HG03045 (cell line): ENCODE measurements around the gene CMSS1.

ENCODE experiments used
- ATAC-seq: cut with Tn5 transposase; IDR thresholded peaks from one replicate; pipeline ENCODE4 v1.9.1; 2021; ENCODE audit warnings: mild to moderate bottlenecking, moderate library complexity; ENCODE audit not compliant: unreplicated experiment

The CMSS1 gene

DNA sequence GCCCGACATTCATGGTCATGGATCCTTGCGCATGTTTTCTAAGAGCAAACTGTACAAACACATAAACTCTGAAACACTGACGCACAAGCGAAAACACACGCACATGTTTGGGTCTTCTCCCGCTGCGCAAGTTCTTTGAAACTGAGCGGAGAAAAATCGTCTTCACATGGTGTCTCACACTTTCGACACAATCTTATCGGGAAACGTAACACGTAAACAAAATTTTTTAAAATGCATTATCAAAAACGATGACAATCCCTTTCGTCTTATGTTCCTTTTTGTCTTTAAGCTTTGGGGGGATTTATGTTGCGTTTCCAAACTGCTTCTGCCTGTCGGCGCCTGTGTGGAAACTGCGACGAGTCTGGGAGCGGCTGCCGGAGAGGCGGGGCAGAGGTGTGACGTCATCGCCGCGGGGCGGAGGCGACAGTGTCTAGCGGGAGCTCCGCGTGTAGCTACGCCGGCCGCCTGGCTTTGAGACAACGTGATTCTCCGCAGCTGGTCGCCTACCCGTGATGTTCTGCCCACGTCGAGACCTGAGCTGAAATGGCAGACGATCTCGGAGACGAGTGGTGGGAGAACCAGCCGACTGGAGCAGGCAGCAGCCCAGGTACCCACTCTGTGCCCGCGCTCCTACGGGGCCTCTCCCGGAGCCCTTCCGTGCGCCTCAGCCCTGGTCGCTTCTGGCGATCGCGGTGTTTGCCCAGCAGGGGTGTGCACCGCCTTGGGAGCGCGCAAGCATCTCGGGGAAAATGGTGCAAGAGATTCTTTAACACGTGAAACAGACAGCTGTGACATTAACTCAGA lies at the start of gene CMSS1:
Gene CMSS1 (plus strand): TSS at position 426 of the 804 bp plus-strand sequence.
- peak; percentile 99 for ATAC-seq

DNA sequence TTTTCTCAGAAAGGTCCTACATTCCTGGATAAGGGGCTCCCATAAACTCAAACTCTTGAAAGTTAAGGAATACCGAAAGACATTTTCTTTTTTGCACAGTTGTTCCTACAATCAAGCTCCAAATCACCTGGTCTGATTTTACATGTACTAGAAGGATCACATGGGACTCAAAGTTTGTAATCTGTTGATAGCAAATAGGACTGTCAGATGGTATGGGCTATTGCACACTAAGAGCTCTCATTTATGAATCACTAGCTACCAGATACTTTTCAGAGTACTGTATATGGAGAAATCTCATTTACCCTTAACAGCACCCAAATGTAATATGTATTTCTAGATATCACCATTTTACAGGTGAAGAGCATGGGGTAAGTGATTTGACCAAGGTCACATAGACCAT lies 49.5 kb upstream of the CMSS1 start:
- no peak for ATAC-seq

GRCh38 chr3:99768808-99769501 lies 48.7 kb upstream of the CMSS1 start:
- ATAC-seq = no peak

GRCh38 chr3:99772171-99772570 lies 45.5 kb upstream of the CMSS1 start:
- no peak for ATAC-seq

DNA sequence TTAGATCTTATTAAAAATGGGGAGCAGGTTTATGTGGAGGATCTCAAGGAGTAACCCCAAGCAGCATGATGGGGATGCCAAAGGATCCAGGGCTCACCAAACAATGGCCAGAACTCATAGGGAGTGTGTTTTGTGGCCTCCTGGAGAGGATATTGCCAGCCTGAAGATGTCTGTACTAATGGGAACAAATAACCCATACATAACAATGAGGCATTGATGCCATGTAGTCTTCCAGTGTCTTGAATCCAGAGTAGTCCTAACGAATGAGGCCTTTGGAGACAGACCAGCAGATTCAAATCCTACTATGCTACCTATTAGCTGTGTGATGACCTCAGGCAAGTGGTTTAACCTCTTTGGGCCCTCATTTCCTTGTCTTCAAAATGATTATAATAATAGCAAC lies 45.0 kb upstream of the CMSS1 start:
- ATAC-seq = no peak

DNA sequence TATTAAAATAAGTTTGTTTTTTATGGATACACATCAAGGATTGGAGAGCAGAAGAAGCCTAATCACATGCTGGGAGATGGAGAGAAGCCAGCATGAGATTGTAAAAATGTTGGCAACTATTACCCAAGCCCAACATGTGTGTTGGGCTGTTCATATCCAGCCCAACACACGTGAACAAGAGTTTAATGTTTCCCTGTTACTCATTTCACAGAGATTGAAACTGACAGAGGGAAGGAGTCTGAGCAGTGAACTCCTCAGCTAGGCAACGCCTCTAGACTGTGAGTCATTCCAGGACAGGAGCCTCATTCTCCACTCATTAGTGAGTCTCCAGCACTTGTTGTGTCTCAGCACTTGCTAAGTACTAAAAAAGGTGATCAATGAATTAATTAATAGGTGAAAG lies 43.2 kb upstream of the CMSS1 start:
- ATAC-seq = peak; percentile 93

- no peak for ATAC-seq
Observed at GRCh38 chr3:99776516-99777209, 41.0 kb upstream of the CMSS1 start.

- no peak for ATAC-seq
Observed at GRCh38 chr3:99777210-99777549, 40.5 kb upstream of the CMSS1 start.

GRCh38 chr3:99777708-99778107 lies 40.0 kb upstream of the CMSS1 start:
- no peak for ATAC-seq

- ATAC-seq = no peak
Observed at GRCh38 chr3:99780749-99781148, 36.9 kb upstream of the CMSS1 start.

DNA sequence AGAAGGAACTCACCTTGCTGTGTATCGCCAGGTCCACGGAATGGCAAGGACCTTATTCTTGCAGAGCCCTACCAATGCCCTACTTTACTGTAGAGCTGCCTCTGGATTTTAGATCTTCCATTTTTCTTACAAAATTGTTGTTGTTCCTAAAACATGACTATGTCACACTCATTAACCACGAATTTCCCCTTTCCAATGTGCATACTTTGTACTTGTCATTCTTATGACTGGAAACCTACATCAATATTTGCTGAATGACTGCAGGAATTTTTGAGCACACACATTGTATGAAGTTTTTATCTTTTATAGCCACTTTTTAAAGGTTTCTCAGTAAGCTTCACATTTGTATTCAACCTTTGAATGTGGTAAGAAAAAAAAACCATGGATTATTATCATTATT lies 35.9 kb upstream of the CMSS1 start:
- no peak for ATAC-seq

DNA sequence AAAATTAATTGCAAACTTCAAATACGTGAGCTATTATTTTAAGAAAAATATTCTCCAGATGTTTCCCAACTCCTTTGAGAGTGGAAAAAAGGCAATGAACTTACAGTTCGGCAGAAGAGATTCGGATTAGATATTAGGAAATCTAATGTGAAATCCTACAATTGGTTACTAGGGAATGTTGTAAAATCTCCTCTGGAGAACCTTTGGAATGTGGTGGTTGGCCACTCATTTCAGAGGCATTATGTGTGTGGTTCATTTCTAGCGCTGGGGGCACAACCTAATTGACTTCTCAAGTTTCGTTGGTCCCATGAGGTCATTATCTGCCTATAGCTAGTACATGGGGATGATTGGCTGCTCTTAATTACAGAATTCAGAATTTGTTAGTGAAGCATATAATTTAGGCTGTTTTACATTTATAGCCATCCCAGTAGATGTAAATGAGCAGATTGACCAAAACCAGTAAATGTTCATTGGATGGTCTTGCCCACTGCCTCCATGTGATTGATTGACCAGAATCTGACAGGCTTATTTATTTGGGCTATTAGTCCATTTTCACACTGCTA lies 34.6 kb upstream of the CMSS1 start:
- ATAC-seq = no peak

GRCh38 chr3:99789011-99789721 lies 28.5 kb upstream of the CMSS1 start:
- ATAC-seq = peak; percentile 77

DNA sequence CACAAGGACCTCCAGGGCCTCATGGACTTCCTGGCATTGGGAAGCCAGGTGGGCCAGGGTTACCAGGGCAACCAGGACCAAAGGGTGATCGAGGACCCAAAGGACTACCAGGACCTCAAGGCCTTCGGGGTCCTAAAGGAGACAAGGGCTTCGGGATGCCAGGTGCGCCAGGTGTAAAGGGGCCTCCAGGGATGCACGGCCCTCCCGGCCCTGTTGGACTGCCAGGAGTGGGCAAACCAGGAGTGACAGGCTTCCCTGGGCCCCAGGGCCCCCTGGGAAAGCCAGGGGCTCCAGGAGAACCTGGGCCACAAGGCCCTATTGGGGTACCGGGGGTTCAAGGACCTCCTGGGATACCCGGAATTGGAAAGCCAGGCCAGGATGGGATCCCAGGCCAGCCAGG lies 23.2 kb upstream of the CMSS1 start:
- ATAC-seq = no peak

DNA sequence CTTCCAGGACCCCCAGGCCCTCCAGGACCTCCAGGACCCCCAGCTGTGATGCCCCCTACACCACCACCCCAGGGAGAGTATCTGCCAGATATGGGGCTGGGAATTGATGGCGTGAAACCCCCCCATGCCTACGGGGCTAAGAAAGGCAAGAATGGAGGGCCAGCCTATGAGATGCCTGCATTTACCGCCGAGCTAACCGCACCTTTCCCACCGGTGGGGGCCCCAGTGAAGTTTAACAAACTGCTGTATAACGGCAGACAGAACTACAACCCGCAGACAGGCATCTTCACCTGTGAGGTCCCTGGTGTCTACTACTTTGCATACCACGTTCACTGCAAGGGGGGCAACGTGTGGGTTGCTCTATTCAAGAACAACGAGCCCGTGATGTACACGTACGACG lies 22.1 kb upstream of the CMSS1 start:
- ATAC-seq = no peak

DNA sequence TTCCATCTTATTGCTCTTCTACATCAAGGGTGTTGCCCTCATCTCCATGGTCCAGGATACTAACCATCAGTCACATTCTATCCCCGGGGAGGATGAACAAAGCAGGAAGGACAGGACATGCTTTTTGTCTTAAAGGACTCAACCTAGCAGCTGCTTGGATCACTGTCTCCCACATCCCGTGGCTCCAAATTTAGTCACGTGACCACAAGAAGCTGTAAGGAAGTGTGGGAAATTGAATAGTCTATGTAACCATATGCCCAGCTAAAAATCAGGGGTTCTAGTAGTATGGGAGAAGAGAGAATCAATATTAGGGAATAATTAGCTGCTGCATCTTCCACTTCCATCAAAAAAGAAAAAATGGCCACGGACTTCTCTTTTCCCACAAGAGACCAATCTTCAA lies 18.2 kb upstream of the CMSS1 start:
- ATAC-seq = no peak

- no peak for ATAC-seq
Observed at GRCh38 chr3:99803297-99803696, 14.4 kb upstream of the CMSS1 start.

- ATAC-seq = no peak
Observed at GRCh38 chr3:99805160-99805559, 12.5 kb upstream of the CMSS1 start.

GRCh38 chr3:99808163-99808794 lies 9.4 kb upstream of the CMSS1 start:
- peak; percentile 55 for ATAC-seq

GRCh38 chr3:99809565-99809964 lies 8.1 kb upstream of the CMSS1 start:
- no peak for ATAC-seq

DNA sequence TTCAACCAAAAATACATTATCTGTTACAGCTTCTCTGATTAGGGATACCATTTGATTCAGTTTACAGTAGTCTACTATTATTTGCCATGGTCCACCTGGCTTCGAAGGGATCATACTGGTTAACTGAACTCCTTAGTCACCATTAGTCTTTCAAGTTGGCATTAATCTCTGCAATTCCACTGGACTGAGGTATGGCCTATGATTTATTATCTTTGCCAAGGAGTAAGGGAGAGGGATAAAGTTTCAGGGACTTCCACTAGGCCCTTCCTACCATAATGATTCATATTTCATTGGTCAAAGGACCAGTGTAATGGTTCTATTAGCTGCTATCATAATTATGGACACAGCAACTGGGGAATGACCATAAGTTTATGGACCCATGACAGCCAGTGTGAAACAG lies 7.3 kb upstream of the CMSS1 start:
- no peak for ATAC-seq
